ENCODE data around the gene MRPS15. TPM values are rescaled to one million over a fixed set of nuclear protein-coding genes. Genes with fewer than 3 reads are reported as not detected.
A peak's percentile ranks its signal among the peaks of the same experiment; 100 is the strongest.

Gene MRPS15
- total RNA-seq, 1 donor from 2014 or later = 31.5 TPM

DNA sequence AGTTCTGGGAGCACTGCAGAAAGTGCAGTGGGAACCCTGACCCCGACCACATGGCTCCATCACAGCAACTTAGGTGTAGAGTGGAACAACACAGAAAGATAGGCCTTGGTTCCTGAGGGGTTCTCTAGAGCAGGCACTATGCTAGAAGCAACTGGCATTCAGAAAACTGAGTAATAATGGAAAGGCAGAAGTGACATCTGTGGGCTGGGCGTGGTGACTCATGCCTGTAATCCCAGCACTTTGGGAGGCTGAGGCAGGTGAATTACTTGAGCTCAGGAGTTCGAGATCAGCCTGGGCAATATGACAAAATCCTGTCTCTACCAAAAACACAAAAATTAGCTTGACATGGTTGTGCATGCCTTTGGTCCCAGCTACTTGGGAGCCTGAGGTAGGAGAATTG, 5.3 kb downstream of the MRPS15 start:
- no peak for DNase-seq (ENCODE audit: low spot score)

DNA sequence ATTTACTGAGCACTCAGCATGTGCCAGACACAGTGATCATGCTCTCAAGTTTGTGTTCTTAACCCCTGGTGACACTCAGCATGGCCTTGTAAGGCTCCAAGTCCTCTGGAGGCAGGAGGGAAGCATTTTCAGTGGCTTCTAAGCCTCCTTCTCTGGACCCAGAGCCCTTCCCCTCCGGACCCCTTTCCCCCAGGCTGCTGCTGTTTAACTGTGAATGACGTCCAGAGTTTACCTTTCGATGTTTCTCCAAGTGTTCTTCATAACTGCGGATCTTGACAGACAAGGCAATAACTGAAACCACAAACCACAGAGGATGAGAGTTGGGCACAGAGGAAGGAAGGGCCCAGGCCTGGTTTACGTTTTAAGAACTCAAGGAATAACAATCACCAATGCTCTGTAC, 6.5 kb downstream of the MRPS15 start:
- no peak for DNase-seq (ENCODE audit: low spot score)

GRCh38 chr1:36456391-36456928, 7.7 kb downstream of the MRPS15 start:
- no peak for DNase-seq (ENCODE audit: low spot score)

GRCh38 chr1:36455386-36455785, 8.8 kb downstream of the MRPS15 start:
- no peak for DNase-seq (ENCODE audit: low spot score)

DNA sequence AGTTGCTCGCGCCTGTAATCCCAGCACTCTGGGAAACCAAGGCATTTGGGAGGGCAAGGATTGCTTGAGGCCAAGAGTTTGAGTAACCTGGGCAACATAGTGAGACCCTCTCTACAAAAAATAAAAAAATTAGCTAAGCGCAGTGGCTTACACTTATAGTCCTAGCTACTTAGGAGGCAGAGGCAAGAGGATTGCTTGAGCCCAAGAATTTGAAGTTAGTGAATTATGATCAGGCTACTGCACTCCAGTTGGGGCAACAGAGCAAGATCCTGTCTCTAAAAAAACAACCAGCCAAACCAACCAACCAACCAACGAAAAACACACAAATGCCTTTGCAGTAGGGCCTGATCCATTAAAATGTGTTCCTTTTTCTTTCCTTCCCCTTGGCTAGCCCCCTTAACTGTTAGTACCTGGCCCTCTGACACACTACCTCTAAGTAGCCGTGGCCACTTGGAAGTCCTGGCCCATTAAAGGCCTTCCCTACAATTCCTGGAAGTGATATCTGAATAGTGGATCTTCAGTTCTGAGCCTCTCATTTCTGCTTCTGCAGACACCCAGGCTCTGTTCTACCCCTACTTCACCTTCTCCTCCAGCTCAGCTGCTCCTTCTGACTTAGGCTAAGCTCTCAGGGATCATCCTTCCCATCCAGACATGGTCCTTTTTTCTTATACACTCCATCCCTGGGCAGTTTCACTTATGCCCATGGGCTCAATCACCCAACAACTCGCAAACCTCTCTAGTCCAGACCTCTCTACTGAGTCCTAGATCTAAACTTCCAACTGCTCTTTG, 10.4 kb downstream of the MRPS15 start:
- no peak for DNase-seq (ENCODE audit: low spot score)

GRCh38 chr1:36453051-36453450, 11.1 kb downstream of the MRPS15 start:
- DNase-seq (ENCODE audit: low spot score) = no peak

- DNase-seq (ENCODE audit: low spot score) = no peak
Measured at GRCh38 chr1:36450919-36451305, 13.3 kb downstream of the MRPS15 start.

GRCh38 chr1:36450270-36450918, 13.8 kb downstream of the MRPS15 start, which contains the start of gene OSCP1:
OSCP1 (minus strand) TSS chr1:36450451; CDS start chr1:36450369, 82 bp downstream.
- DNase-seq (ENCODE audit: low spot score) = peak; percentile 98

DNA sequence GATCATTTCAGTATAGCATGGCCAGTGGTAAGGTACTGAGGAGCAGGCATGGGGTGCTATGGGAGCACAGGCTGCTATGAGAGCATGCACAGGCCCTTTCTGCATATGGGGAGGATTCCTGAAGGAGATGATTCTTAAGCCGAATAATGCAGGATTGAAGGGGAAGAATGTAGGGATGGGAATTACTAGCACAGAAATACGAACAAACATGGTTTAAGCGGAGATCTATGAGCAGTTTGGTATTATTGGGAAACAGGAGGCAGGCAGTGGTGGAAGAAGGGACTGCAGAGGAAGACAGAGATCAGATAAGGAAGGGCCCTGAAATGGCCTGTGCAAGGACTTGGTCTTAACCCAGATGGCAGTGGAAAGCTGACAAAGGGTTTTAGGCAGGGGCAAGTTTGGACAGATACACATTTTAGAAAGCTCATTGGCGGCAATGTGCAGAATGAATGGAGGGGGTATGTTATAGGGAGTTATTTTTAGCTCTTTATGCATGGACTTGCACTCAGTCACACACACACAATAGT, 15.6 kb downstream of the MRPS15 start:
- DNase-seq (ENCODE audit: low spot score) = peak; percentile 46

DNA sequence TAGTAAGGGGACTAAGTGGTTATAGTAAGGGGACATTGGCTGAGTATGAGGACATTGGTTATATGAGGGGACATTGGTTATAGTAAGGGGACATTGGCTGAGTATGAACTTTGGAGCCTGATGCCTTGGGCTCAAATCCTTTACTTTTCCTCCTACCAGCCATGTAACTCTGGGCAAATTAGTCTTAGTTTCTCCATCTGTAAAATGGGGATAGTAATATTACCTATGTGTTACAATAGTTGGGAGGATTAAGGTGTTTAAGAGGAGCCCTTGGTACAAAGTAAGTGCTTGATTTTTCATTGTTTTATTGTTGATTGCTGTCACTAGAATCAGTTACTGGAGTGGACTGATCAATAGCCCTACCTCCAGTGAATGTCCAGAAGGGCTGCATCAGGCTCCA, 16.7 kb downstream of the MRPS15 start:
- no peak for DNase-seq (ENCODE audit: low spot score)

DNA sequence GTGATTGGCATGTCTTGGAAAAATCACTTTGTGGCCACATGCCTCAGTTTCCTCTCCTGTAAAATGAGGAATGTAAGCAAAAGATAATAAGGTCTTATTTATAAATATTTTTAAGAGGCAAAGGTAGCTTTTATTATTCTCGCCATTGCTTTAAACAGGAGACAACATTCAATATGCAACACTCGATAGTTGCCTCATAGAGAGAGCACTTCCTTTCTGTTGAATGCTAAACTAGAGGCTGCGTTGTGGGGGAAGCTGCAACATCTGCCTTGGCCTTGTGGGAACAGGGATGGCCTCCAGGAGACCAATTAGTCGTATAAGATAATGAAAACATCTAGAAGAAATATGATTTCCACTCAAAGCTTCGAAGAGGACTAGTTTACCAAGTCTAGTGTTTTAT, 17.4 kb downstream of the MRPS15 start:
- no peak for DNase-seq (ENCODE audit: low spot score)

GRCh38 chr1:36446271-36446670, 17.9 kb downstream of the MRPS15 start:
- DNase-seq (ENCODE audit: low spot score) = peak; percentile 29

DNA sequence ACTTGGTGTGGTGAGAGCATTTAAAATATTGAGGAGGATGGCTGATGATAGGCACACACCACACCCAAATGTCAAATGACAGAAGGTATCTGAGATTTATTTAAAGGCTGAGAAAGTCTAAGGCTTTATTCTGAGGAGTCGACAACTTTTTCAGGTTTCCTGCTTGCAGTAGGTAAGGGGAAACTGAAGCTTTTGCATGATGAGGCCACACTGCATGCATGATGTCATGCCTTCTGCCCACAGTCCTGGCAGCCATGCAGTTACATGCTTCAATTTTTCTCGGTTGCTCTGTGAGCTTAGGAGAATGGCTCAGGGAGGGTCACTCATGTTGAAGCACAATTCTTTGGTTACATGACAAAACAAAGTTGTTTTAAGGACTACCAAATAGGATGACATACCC, 20.9 kb downstream of the MRPS15 start:
- no peak for DNase-seq (ENCODE audit: low spot score)

GRCh38 chr1:36442337-36442736, 21.8 kb downstream of the MRPS15 start:
- no peak for DNase-seq (ENCODE audit: low spot score)

- DNase-seq (ENCODE audit: low spot score) = no peak
Measured at GRCh38 chr1:36440646-36441045, 23.5 kb downstream of the MRPS15 start.

GRCh38 chr1:36440044-36440443, 24.1 kb downstream of the MRPS15 start:
- DNase-seq (ENCODE audit: low spot score) = no peak

DNA sequence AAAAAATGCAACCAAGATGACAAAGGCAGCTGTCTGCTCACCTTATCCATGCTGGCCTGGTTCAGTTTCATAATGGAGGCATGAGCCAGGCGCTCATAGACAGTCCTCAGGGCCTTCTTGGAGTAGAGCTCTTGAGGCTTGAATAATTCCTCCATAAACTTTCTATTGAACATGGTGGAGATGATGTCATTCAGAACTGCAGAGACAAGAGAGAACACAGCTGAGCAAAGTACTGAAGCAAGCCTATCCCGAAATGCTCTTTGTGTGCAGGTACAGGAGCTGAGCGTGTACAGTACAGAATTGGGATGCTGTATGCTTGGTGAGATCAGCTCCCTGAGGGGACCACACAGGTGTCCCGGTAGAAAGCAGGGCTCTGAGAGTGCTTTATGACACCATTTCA, 25.5 kb downstream of the MRPS15 start:
- DNase-seq (ENCODE audit: low spot score) = no peak

- peak; percentile 72 for DNase-seq (ENCODE audit: low spot score)
Measured at GRCh38 chr1:36436821-36437220, 27.4 kb downstream of the MRPS15 start.

- DNase-seq (ENCODE audit: low spot score) = no peak
Measured at GRCh38 chr1:36433102-36433501, 31.1 kb downstream of the MRPS15 start.

DNA sequence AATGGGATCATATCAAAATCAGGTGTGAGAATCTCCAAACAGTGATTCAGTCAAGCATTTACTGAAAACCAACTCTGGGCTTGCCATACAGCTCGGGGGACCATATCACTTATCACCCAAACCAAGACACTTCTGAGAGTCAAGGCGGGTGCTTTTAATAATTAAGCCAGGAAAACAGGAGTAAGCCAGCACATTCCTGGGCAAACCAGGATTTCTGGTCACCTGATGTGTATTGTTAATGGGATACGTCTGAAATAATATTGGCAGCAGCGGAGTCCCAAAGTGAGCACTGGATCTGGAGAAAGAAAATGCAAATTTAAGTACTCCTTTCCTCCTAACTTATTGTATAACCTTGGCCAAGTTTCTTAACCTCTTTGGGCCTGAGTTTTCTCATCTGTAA, 31.6 kb downstream of the MRPS15 start:
- DNase-seq (ENCODE audit: low spot score) = no peak

DNA sequence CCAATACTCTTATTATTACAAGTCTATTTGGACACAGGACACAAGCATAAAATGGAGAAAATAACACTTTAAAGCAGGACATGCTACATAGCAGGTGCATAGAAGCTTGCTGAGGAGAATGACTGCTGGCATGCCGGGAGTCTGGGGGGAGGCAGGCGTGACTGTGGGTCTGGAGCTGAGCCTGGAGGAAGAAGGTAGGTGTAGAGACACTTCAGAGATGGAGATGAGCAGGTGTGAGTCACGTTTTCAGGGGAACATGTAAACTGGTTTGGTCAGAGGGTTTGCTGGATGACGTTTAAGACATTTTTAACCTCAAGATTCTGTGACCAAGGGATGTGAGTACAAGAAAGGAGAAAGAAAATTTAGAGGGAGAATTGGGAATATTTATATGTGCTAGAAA, 38.4 kb downstream of the MRPS15 start:
- peak; percentile 36 for DNase-seq (ENCODE audit: low spot score)

GRCh38 chr1:36421649-36422048, 42.5 kb downstream of the MRPS15 start:
- DNase-seq (ENCODE audit: low spot score) = no peak

DNA sequence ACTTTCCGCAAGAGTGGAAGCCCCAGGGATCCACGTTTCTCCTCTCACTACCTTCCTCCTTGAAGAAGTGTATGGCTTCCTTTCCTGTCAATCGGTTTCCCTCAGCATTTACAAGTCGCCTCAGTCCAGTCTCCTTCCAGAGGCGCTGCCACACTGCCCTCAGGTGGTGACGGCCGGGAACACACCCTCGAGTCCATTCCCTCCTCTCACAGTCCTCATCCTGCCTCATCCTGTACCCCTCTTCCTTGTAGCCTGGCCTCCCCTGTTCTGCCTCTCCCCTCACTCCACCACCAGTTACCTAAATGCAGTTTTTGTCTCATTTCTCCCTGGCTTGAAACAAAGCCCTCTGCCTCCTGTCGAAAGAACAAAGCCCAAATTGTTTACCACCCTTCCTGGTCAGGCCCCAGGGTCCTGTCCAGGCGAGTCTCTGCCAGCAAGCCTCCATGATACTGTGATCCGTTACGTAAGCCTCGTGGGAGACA, 43.3 kb downstream of the MRPS15 start:
- DNase-seq (ENCODE audit: low spot score) = peak; percentile 94
